HG02623 (cell line): ENCODE measurements around the gene MYB.

ENCODE experiments used
- ATAC-seq: cut with Tn5 transposase; IDR thresholded peaks from one replicate; pipeline ENCODE4 v1.9.1; 2021; ENCODE audit warnings: moderate library complexity; ENCODE audit not compliant: unreplicated experiment

Gene MYB

GRCh38 chr6:135215563-135215962, 34.5 kb downstream of the MYB start:
- no peak for ATAC-seq

- no peak for ATAC-seq
Observed at GRCh38 chr6:135217663-135218062, 36.6 kb downstream of the MYB start.

- no peak for ATAC-seq
Observed at GRCh38 chr6:135219346-135219745, 38.2 kb downstream of the MYB start.

GRCh38 chr6:135221042-135221441, 39.9 kb downstream of the MYB start:
- ATAC-seq: no peak

- ATAC-seq: no peak
Observed at GRCh38 chr6:135221505-135221904, 40.4 kb downstream of the MYB start.

GRCh38 chr6:135222623-135223022, 41.5 kb downstream of the MYB start:
- ATAC-seq: no peak

GRCh38 chr6:135224037-135224647, 43.0 kb downstream of the MYB start:
- ATAC-seq: no peak

- no peak for ATAC-seq
Observed at GRCh38 chr6:135225911-135226310, 44.8 kb downstream of the MYB start.

- peak; percentile 85 for ATAC-seq
Observed at GRCh38 chr6:135226537-135226936, 45.4 kb downstream of the MYB start.

GRCh38 chr6:135227349-135227748, 46.2 kb downstream of the MYB start:
- no peak for ATAC-seq

GRCh38 chr6:135227758-135228157, 46.6 kb downstream of the MYB start:
- ATAC-seq: no peak

GRCh38 chr6:135228486-135228885, 47.4 kb downstream of the MYB start:
- no peak for ATAC-seq

- ATAC-seq: no peak
Observed at GRCh38 chr6:135229996-135230395, 48.9 kb downstream of the MYB start.

GRCh38 chr6:135230711-135231468, 49.8 kb downstream of the MYB start:
- no peak for ATAC-seq

GRCh38 chr6:135231469-135231844, 50.3 kb downstream of the MYB start:
- no peak for ATAC-seq

GRCh38 chr6:135233686-135234491, 52.8 kb downstream of the MYB start:
- peak; percentile 50 for ATAC-seq

- no peak for ATAC-seq
Observed at GRCh38 chr6:135234492-135234780, 53.3 kb downstream of the MYB start.

- no peak for ATAC-seq
Observed at GRCh38 chr6:135235716-135236115, 54.6 kb downstream of the MYB start.

- ATAC-seq: no peak
Observed at GRCh38 chr6:135236319-135236718, 55.2 kb downstream of the MYB start.

GRCh38 chr6:135236732-135237131, 55.6 kb downstream of the MYB start:
- ATAC-seq: no peak

- no peak for ATAC-seq
Observed at GRCh38 chr6:135240711-135241110, 59.6 kb downstream of the MYB start.
